ENCODE measurements around the gene UFD1.
A peak's percentile ranks its signal among the peaks of the same experiment; 100 is the strongest.

UFD1 gene

DNA sequence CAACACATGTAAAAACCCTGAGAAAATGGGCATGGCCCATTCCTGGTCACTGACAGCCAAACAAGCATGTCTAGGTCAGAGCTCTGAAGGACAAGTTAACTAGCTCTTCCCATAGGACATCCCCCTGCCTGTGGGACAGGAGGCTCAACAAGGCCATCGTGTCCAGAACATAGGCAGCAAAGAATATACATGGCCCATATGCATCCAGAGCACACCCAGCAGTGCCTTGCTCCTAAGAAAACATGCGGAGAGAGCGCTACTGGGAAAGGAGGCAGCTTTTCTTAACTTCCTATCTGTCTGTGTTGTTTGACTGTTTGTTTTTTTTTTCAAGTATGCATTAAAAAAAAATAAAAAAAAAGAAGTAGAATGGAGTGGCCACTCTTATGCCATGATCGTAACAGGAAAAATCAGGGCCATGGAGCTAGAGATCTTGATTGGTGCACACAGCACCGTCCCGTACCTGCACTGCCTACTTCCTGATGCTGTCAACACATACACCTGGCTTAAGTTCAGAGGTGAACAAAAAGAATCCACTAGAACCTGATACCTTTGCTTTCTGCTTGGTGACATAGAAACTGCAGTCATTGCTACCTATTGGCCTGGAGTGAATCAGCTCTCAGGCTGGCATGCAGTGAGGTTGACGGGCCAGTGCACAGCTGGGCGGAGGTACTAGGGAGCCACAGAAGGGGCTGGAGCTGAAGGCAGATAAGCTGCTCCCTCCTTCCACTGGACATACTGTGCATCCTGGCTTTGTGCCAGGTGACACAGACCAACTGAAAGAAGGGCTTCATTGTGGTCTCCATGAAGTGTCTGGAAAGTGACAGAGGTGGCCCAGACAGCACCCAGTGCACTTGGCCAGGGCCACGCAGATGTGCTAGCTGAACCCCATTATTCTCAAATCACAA lies 11.9 kb downstream of the UFD1 start:
- DNase-seq: peak in 1 of 2 experiments; percentile 13

- no peak for DNase-seq
Observed at GRCh38 chr22:19466126-19466716, 12.8 kb downstream of the UFD1 start.

DNA sequence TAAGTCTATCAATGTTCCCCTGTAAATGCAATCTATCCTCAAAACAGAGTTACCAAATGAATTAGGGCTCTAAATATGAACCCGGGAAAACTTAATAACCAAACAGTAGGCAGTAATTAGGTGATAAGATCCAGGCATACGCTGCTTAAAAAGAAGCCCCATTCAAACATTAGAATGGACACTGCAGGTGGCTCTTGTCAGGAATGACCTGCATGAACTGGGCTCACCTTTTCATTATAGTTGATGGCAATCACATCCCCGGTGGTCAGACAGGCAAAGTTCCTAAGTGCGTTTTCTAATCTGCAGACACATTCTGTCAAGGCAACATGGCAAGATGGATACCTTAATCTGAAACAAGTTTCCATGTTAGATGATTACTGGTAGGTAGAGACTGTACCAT lies 14.0 kb downstream of the UFD1 start:
- no peak for DNase-seq

DNA sequence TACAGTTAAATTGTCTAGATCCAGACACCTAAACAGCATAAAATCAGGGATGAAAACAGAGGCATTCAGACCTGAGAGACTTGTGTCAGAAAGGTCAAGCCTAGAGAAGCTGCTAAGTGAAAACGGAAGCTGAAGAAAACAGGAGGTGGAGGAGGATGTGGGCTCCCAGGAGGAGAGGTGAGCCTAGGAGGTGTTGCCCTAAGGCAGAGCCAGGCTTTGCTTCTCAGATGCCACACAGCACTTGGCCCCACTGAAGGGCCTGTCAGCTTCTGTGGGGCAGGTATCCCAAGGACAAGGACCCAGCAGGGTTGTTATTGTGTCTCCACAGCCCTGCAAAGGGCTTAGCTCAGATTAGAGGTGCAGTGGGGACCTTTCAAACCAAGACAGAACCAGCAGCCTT lies 14.4 kb downstream of the UFD1 start:
- no peak for DNase-seq

- DNase-seq: no peak
Observed at GRCh38 chr22:19463491-19464469, 15.2 kb downstream of the UFD1 start.

DNA sequence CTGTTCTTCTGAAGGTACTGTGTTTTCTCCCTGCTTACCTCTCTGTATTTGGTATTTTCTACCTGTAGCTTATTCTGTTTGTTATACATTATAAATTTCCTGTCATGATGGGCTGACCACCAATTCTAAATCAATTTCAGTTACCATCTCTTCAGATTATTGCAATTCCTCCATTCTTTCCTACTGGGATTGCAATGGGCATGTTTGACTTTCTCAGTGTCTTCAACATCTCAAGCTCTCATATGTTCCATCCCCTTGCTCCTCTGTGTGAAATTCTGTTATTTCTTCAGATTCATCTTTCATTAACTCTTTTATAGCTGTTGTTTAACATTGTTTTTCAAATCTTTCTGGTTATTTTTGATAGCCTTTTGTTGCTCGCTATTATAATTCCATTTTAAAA lies 16.0 kb downstream of the UFD1 start:
- DNase-seq: no peak

GRCh38 chr22:19461506-19461905 lies 17.5 kb downstream of the UFD1 start:
- DNase-seq: no peak

GRCh38 chr22:19460036-19460435 lies 19.0 kb downstream of the UFD1 start:
- no peak for DNase-seq

DNA sequence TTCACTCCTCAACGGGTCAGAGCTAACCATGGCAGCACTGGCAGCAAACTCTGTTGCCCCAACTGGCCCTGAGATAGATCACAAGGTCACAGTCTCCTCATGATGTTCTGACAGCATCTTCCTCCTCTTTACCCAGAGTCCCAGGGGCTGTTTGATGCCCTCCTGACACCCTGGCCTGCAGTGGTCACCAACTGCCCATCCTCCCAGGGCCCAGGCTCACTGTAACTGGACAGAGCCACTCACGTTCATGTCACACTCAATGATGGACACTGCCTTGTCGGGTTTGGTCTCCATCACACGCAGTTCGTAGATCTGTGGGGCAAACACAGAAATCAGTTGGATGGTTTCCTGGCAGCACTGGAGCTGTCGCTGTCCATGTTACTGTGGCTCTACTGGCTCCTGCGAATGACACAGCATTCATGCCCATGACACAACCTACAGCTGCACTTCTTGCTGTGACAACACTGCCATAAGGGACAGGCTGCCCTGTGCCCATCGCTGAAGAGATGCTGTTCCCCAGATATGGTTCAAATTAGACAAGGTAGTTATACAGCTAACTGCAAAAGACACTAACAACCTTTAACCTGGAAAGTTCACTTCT lies 21.1 kb downstream of the UFD1 start:
- DNase-seq: no peak

GRCh38 chr22:19456541-19456940 lies 22.5 kb downstream of the UFD1 start:
- no peak for DNase-seq

- no peak for DNase-seq
Observed at GRCh38 chr22:19455585-19456370, 23.2 kb downstream of the UFD1 start.

GRCh38 chr22:19455033-19455432 lies 24.0 kb downstream of the UFD1 start:
- DNase-seq: no peak

DNA sequence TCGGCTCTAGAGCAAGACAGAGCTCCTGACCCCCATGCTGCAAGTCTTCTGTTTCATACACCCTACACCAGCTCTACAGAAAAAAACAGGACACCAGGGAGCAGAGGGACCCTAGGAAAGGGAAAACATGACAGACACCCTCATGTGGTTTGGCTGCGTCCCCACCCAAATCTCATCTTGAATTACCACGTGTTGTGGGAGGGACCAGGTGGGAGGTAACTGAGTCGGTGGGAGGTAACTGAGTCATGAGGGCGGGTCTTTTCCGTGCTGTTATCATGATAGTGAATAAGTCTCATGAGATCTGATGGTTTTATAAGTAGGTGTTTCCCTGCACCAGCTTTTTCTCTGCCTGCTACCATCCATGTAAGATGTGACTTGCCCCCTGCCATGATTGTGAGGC lies 24.8 kb downstream of the UFD1 start:
- DNase-seq: no peak

DNA sequence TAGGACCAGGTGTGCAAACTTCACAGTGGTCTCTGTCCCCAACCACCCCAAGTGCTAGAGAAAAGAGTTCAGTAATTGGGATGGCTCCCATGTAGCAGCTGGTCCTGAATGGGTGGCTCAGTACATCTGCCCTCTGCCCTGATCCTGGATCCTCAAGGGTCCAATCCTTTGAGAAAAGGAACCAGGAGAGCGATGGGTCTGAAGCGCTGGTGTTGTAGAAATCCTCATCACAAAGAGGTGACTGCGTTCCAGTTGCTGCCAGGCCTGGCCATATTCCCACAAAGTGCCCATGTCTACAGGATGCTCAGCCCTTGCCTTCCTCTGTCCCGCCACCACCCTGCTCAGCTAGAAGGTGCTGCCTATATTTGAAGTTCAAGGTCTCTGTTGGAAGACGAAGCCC lies 25.3 kb downstream of the UFD1 start:
- no peak for DNase-seq

DNA sequence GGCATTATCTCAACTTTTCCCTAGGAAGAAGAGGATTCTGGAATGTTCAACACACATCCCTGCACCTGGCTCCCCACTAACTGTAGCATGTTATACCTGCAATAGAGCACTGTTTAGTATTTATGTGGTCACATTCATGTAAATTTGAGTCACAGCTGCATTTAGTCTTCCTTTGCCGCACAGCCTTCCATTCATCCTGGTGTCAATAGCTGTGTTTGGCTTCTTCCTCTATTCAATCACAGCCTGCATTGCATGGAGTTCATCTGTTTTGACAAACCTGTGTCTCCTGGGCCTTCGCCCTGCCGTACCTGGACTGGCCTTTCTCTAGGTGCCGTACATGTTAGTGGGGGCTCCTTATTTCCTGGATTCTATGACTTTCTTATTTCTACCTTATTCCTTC lies 27.4 kb downstream of the UFD1 start:
- no peak for DNase-seq

GRCh38 chr22:19450363-19451175 lies 28.4 kb downstream of the UFD1 start:
- DNase-seq: no peak

DNA sequence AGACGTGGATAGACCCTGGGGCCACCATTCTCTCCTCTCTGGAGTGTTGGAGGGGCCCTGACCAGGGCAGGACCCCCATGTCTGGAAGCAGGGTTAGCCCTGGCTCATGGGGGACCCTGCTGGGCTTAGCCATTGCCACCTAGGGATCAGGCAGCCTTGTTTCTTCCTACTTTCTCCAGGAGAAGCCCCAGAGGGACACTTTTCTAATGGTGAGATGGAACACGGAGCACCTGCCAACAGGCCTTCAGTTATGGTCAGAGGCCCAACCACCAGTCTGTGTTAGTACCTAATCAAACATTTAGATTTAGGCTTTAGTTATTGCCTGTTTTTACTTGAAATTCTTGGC lies 29.6 kb downstream of the UFD1 start:
- no peak for DNase-seq

DNA sequence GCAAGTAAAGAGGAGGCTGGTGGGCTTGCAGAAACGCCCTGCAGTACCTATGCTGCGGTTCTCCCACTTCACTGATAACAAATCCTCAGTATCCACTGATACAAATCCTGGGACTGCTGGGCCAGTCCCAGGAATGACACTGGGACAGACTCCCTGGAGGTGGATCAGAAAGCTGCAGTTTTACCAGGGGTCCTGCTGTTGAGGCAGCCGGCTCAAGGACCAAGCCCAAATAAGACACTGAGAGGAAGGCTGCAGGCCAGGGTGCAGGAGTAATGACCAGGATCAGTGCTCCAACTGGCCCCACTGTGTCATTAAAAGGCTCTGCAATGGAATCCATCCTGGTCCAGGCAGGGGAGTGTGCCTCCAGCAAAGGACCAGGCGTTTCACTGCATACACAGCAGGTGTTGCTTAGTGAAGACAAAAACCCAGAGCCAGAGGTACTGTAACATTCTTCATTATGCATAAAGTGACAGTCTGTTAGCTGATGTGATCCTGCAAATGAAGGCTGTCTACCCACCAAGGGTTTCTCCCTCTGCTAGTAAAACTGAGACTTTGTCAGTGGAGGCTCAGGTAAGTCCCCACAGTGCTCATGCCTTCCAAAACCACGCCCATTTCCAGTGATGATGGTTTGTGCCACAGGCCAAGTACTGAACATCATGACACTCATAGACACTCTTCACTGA lies 30.1 kb downstream of the UFD1 start:
- DNase-seq: peak; percentile 70 to 72

GRCh38 chr22:19448076-19448607 lies 30.9 kb downstream of the UFD1 start:
- peak; percentile 38 to 49 for DNase-seq

DNA sequence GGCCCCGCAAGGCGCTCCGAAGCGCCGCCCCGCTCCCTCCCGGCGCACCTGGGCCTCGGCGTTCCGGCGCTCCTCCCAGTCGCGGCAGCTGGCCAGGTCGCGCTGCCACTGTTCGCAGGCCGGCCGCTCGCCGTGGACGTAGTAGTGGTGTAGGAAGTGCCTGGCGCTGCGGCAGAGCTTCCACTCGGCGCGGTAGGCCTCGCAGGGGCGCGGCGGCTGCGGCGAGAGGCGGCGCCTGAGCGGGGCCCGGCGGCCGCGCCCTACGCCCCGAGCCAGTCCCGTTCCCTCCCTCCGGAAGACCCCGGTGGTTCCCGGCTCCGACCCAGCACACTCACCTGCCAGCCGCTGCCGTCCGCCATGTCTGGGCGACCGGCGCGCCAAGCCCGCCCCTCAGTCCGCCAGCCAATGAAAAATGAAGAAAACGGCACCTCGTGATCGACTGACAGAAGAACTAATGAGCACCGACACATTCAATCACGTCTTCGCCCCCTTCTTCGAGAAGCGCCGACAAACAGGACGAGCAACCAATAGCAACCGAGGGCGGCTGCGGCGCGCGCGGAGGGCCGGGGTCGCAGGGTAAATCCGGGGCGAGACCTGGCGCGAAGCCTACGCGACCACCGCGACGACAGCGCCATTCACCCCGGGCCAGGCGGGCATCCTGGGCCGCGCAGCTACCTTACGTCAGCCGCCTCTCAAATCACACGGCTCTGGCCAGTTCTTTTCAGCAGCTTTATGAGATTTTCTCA lies 31.5 kb downstream of the UFD1 start, which contains the start of gene C22orf39:
TSS of gene C22orf39 (minus strand) at position 382 of the 746 bp plus-strand sequence. CDS start at position 359, 23 bp downstream.
- peak; percentile 87 to 91 for DNase-seq
